ENCODE data around the gene GMPR. TPM values are rescaled to one million over a fixed set of nuclear protein-coding genes. Genes with fewer than 3 reads are reported as not detected.

The GMPR gene
- total RNA-seq, 1 experiment from 2014 or later = 2.0 TPM

GRCh38 chr6:16320533-16321340 lies 82.3 kb downstream of the GMPR start:
- intact Hi-C loops (cut with micrococcal nuclease; ENCODE audit: unreplicated experiment) = loop anchor here (1.0 kb wide), 1 partner anchor 26 kb away; no protein-coding TSS in a partner anchor
- ChIA-PET POLR2A (ENCODE audit: unreplicated experiment) (interaction anchor here (0.7 kb wide), 1 partner anchor 346 kb away, joined by 4 read pairs; no protein-coding TSS in a partner anchor), CTCF (interaction anchor here (0.5 kb wide), 1 partner anchor 449 kb away, joined by 11 read pairs; no protein-coding TSS in a partner anchor)
- Histone ChIP-seq H4K20me1 (ENCODE audit: insufficient read depth) (no peaks in the 10 kb centered on the region), H3F3A (ENCODE audit: insufficient read depth, low read depth) (peaks cover 7% of the 10 kb centered on the region; the same call in 1 of the 2 replicates), H3K27me3 (ENCODE audit: insufficient read depth, low read depth) (no peaks in the 10 kb centered on the region), H3K4me2 (peak overlapping the region; percentile 71), H3K4me3 (no peak overlapping the region; the same call in 1 of the 2 replicates), H3K79me2 (ENCODE audit: low read depth) (no peaks in the 10 kb centered on the region), H3K9me3 (ENCODE audit: insufficient read depth, low read depth) (no peaks in the 10 kb centered on the region), H3K4me1 (replicated peaks; ENCODE audit: insufficient read depth) (peaks cover 16% of the 10 kb centered on the region), H3K36me3 (ENCODE audit: low read depth) (no peaks in the 10 kb centered on the region), H2AFZ (no peak overlapping the region), H3K27ac (no peak overlapping the region), H3K9me2 (ENCODE audit: insufficient read depth) (no peaks in the 10 kb centered on the region)
- no TSS peak for BruUV-seq (replicated peaks)
- DNase-seq = no peak
- TF ChIP-seq, protein P1, sequence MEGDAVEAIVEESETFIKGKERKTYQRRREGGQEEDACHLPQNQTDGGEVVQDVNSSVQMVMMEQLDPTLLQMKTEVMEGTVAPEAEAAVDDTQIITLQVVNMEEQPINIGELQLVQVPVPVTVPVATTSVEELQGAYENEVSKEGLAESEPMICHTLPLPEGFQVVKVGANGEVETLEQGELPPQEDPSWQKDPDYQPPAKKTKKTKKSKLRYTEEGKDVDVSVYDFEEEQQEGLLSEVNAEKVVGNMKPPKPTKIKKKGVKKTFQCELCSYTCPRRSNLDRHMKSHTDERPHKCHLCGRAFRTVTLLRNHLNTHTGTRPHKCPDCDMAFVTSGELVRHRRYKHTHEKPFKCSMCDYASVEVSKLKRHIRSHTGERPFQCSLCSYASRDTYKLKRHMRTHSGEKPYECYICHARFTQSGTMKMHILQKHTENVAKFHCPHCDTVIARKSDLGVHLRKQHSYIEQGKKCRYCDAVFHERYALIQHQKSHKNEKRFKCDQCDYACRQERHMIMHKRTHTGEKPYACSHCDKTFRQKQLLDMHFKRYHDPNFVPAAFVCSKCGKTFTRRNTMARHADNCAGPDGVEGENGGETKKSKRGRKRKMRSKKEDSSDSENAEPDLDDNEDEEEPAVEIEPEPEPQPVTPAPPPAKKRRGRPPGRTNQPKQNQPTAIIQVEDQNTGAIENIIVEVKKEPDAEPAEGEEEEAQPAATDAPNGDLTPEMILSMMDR (conservative IDR thresholded peaks at IDR 0.05) = no peak
- no peak for TF ChIP-seq EZH2 (IDR thresholded peaks at IDR 0.05; ENCODE audit: low read depth)

DNA sequence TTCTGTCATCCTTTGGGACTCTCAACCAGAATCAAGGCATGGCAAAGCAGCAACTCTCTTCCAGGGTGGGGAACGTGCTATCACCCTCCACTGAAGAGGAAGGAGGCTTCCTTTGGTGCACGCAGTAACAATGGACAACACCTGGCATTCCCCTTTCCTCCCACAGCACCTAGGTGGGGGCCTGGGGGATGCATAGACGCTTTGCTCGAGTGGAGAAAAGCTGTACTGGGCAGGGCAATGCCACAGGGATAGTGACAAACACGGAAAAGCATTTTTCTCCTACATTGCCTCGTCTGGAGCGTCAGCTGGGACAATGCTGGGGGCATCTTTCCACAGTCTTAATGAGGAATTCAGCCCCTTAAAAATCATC lies 82.9 kb downstream of the GMPR start:
- no peak overlapping the region for H3K4me3 ChIP-seq
- no peak overlapping the region for H2AFZ ChIP-seq
- no peak for DNase-seq
- H3K79me2 ChIP-seq (ENCODE audit: low read depth) = no peaks in the 10 kb centered on the region
- ChIA-PET CTCF (no interaction called here), POLR2A (ENCODE audit: unreplicated experiment) (no interaction called here)
- intact Hi-C loops (cut with micrococcal nuclease; ENCODE audit: unreplicated experiment) = no loop called here
- no TSS peak for BruUV-seq (replicated peaks)
- no peak overlapping the region for H3K4me2 ChIP-seq
- TF ChIP-seq, protein P1 (conservative IDR thresholded peaks at IDR 0.05) = no peak
- no peak for TF ChIP-seq EZH2 (IDR thresholded peaks at IDR 0.05; ENCODE audit: low read depth)
- H4K20me1 ChIP-seq (ENCODE audit: insufficient read depth) = no peaks in the 10 kb centered on the region
- no peaks in the 10 kb centered on the region for H3K9me3 ChIP-seq (ENCODE audit: insufficient read depth, low read depth)
- peaks cover 7% of the 10 kb centered on the region; the same call in 1 of the 2 replicates for H3F3A ChIP-seq (ENCODE audit: insufficient read depth, low read depth)
- no peak overlapping the region for H3K27ac ChIP-seq
- no peaks in the 10 kb centered on the region for H3K27me3 ChIP-seq (ENCODE audit: insufficient read depth, low read depth)
- H3K4me1 ChIP-seq (replicated peaks; ENCODE audit: insufficient read depth) = peaks cover 16% of the 10 kb centered on the region
- no peaks in the 10 kb centered on the region for H3K36me3 ChIP-seq (ENCODE audit: low read depth)
- no peaks in the 10 kb centered on the region for H3K9me2 ChIP-seq (ENCODE audit: insufficient read depth)

- ChIA-PET POLR2A (ENCODE audit: unreplicated experiment) (no interaction called here), CTCF (no interaction called here)
- peaks cover 7% of the 10 kb centered on the region; the same call in 1 of the 2 replicates for H3F3A ChIP-seq (ENCODE audit: insufficient read depth, low read depth)
- H3K9me3 ChIP-seq (ENCODE audit: insufficient read depth, low read depth) = no peaks in the 10 kb centered on the region
- no peak overlapping the region for H3K27ac ChIP-seq
- H3K36me3 ChIP-seq (ENCODE audit: low read depth) = no peaks in the 10 kb centered on the region
- no peak overlapping the region for H3K4me3 ChIP-seq
- H3K4me1 ChIP-seq (replicated peaks; ENCODE audit: insufficient read depth) = peaks cover 16% of the 10 kb centered on the region
- H2AFZ ChIP-seq = no peak overlapping the region
- H3K79me2 ChIP-seq (ENCODE audit: low read depth) = no peaks in the 10 kb centered on the region
- H4K20me1 ChIP-seq (ENCODE audit: insufficient read depth) = no peaks in the 10 kb centered on the region
- no TSS peak for BruUV-seq (replicated peaks)
- H3K27me3 ChIP-seq (ENCODE audit: insufficient read depth, low read depth) = no peaks in the 10 kb centered on the region
- no peak overlapping the region for H3K4me2 ChIP-seq
- DNase-seq = no peak
- intact Hi-C loops (cut with micrococcal nuclease; ENCODE audit: unreplicated experiment) = no loop called here
- TF ChIP-seq EZH2 (IDR thresholded peaks at IDR 0.05; ENCODE audit: low read depth) = no peak
- TF ChIP-seq, protein P1 (conservative IDR thresholded peaks at IDR 0.05) = no peak
- H3K9me2 ChIP-seq (ENCODE audit: insufficient read depth) = no peaks in the 10 kb centered on the region
These were observed 83.4 kb downstream of the GMPR start for GRCh38 chr6:16321826-16322225.

Data from PC-9 (cell line).